ENCODE data around the gene C16orf46.

The C16orf46 gene

DNA sequence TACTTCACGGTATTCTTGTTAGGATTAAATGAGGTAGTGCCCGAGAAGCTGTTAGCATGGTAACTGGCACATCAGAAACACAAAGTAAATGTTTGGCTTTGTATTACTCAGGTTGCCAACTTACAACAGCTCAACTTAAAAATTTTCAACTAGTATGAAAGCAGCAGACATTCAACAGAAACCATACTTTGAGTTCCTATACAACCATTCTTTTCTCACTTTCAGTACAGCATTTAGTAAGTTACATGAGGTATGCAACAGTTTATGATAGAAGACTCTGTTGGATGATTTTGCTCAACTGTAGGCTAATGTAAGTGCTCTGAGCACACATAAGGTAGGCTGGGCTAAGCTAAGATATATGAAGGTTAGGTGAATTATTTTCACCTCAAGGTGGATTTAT lies 62.4 kb downstream of the C16orf46 start:
- DNase-seq (ENCODE audit: low spot score), result no peak

DNA sequence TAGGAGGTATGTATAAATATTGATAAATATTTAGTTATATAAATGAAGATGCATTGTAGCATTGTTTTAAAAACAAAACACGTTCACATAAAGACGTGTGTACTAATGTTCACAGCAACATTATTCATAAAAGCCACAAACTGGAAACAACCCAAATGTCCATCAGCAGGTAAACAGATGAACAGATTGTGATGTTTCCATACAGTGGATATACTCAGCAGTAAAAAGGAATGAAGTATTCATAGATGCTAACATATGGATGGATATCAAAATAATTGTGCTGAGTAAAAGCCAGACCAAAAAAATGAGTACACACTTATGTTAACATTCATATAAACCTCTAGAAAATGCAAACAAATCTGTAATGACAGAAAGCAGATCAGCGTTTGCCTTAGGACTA lies 64.1 kb downstream of the C16orf46 start:
- DNase-seq (ENCODE audit: low spot score), result no peak
